GM19395 (cell line): Measurements from ENCODE around the gene SLC6A16.
"Not testable (repeated sequence)": the region's sequence is repeated elsewhere in the genome, so short reads cannot be mapped to it uniquely, and the experiment has no call there.

Experiments used
- ATAC-seq: cut with Tn5 transposase; IDR thresholded peaks from one replicate; pipeline ENCODE4 v1.9.1; 2021; ENCODE audit warnings: mild to moderate bottlenecking, moderate library complexity; ENCODE audit not compliant: unreplicated experiment

The SLC6A16 gene

GRCh38 chr19:49287141-49287770, 37.7 kb downstream of the SLC6A16 start:
- no peak for ATAC-seq

GRCh38 chr19:49282184-49282583, 42.8 kb downstream of the SLC6A16 start:
- ATAC-seq, result no peak

- ATAC-seq, result no peak
Observed at GRCh38 chr19:49272204-49272603, 52.8 kb downstream of the SLC6A16 start.

GRCh38 chr19:49271080-49271753, 53.8 kb downstream of the SLC6A16 start:
- ATAC-seq, result no peak

GRCh38 chr19:49266409-49266808, 58.6 kb downstream of the SLC6A16 start:
- not testable (repeated sequence) for ATAC-seq

- no peak for ATAC-seq
Observed at GRCh38 chr19:49264258-49264657, 60.7 kb downstream of the SLC6A16 start.

GRCh38 chr19:49261602-49262001, 63.4 kb downstream of the SLC6A16 start:
- ATAC-seq, result no peak

GRCh38 chr19:49256691-49257090, 68.3 kb downstream of the SLC6A16 start:
- no peak for ATAC-seq

GRCh38 chr19:49255674-49256073, 69.3 kb downstream of the SLC6A16 start:
- no peak for ATAC-seq

GRCh38 chr19:49249933-49250332, 75.1 kb downstream of the SLC6A16 start:
- ATAC-seq, result no peak

- no peak for ATAC-seq
Observed at GRCh38 chr19:49247676-49248075, 77.3 kb downstream of the SLC6A16 start.

GRCh38 chr19:49244256-49244655, 80.7 kb downstream of the SLC6A16 start:
- ATAC-seq, result no peak

- no peak for ATAC-seq
Observed at GRCh38 chr19:49243726-49244125, 81.3 kb downstream of the SLC6A16 start.

GRCh38 chr19:49243129-49243528, 81.9 kb downstream of the SLC6A16 start:
- no peak for ATAC-seq

- no peak for ATAC-seq
Observed at GRCh38 chr19:49241769-49242168, 83.2 kb downstream of the SLC6A16 start.
